NCI-H345 (cell line): ENCODE data around the gene TBCK.
"Not testable (repeated sequence)": the region's sequence is repeated elsewhere in the genome, so short reads cannot be mapped to it uniquely, and the experiment has no call there.

ENCODE experiments used
- DNase-seq: peaks from one replicate; lab custom pipeline; 2025; lab: John Stamatoyannopoulos, UW

The TBCK gene

GRCh38 chr4:106116025-106116424 lies 200.0 kb downstream of the TBCK start:
- no peak for DNase-seq

GRCh38 chr4:106114270-106114669 lies 201.7 kb downstream of the TBCK start:
- DNase-seq = no peak

DNA sequence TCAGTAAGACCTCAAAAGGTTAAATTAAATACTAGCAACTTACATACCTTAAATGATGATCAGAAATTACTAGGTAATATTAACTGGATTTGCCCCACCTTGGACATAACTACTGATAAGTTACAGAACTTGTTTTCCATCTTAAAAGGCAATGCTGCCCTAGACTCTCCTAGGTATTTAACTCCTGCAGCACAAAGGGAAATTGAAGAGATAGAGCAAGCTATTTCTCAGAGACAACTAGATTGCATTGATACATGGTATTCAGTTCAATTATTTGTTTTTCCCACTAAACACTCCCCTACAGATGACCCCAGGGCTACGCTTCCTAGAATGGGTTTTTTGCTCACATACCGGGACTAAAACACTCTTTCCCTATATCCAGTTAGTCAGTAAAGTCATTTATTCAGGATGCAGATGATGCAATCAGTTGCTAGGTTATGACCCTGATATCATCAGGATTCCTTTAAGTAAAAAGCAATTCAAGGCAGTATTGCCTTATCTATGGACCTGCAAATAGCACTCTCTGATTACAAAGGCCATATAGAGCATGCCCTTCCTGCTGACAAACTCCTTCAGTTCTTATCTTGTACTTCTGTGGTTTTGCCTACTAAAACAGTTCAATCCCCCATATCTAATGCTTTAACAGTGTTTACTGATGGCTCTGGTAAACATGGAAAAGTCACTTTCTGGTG lies 204.1 kb downstream of the TBCK start:
- not testable (repeated sequence) for DNase-seq

- no peak for DNase-seq
Observed at GRCh38 chr4:106109929-106110328, 206.1 kb downstream of the TBCK start.

DNA sequence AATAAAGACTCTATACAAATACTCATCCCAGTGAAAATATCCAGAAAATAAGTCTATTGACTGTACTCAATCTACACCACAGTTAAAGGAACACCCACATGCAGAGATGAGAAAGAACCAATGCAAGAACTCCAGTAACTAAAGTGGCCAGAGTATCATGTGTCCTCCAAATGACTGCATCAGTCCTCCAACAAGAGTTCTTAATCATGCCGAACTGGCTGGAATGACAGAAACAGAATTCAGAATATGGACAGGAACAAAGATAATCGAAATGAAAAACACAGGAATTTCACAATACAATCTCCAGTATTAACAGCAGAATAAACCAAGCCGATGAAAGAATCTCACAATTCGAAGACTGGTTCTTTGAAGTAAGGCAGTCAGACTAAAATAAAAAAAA lies 210.3 kb downstream of the TBCK start:
- no peak for DNase-seq

- DNase-seq = no peak
Observed at GRCh38 chr4:106104276-106104675, 211.7 kb downstream of the TBCK start.

DNA sequence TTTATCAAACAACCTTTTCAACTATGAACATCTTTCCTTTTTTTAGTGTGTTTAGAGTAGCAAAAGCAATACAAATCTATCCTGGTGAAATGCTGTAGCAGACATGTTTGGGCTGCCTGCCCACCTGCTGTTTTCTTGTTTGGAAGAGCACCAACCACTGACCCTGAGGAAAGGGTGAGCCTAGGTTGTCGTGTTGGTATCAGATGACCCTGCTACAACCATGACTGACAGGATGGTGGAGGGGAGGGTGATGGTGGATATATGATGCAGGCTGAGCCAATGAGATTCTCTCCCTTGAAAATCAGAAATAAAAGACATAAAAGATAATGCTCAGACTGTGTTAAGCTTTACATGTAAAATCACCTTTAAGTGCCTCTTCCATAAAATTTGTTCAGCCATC lies 219.6 kb downstream of the TBCK start:
- DNase-seq = no peak

DNA sequence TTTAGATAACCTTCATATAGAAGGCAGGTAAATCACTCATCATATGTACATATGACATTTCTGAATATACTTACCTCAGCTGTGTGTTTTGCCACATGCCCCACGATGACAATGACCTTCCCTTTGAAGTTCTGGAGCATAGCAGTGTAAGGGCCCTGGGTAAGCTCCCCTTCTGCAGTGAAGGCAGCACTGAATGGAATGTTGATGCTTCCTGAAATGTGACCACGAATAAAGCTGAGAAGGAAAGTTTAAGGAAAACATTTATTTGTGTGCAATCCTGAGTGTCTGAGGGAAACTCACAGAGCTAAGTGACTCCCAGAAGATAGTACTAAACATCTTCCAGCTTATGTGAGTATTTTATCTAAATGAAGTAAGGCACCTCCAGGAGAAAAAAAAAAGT lies 220.6 kb downstream of the TBCK start:
- no peak for DNase-seq

- no peak for DNase-seq
Observed at GRCh38 chr4:106092361-106093040, 223.5 kb downstream of the TBCK start.

DNA sequence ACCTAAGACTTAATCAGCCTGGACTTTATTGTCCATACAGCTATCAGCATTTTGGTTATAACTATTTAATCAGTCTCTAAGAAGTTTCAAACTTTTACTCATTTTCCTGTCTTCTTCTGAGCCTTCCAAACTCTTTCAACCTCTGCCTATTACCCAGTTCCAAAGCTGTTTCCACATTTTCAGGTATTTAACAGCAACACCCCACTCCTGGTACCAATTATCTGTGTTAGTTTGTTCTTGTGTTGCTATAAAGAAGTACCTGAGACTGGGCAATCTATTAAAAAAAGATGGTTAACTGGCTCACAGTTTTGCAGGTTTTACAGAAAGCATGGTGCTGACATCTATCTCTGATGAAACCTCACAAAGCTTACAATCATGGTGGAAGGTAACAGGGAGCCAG lies 225.2 kb downstream of the TBCK start:
- no peak for DNase-seq

DNA sequence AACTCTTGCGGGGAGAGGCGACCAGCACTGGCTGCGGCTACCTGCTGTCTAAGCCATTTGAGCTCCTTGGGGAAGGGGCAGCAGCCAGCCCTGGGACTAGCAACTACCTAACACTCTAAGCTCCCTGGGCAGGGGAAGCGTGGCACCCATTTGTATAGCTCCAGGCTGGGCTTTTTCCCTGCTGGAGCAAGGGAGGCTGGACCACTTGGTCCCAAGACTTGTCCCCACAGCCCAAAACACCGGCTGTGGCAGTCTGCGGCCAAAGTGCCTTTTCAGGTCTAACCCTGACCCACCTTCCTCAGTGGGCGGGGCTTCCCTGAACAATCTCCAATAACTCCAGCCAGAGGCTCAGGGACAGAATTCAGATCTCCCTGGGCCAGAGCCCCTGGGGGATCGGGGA lies 232.9 kb downstream of the TBCK start:
- no peak for DNase-seq

DNA sequence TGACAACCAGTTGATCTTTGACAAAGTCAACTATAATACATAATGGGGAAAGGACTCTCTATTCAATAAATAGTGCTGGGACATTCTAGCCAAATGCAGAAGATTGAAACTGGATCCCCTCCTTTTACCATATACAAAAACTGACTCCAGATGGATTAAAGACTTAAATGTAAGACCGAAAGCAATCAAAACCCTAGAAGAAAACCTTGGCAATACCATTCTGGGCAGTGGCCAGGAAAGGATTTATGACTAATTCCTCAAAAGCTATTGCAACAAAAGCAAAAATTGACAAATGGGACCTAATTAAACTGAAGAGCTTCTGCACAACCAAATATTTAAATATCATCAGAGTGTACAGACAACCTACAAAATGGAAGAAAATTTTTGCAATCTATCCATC lies 235.6 kb downstream of the TBCK start:
- no peak for DNase-seq

- DNase-seq = no peak
Observed at GRCh38 chr4:106079616-106080015, 236.4 kb downstream of the TBCK start.

- no peak for DNase-seq
Observed at GRCh38 chr4:106065018-106065417, 251.0 kb downstream of the TBCK start.

DNA sequence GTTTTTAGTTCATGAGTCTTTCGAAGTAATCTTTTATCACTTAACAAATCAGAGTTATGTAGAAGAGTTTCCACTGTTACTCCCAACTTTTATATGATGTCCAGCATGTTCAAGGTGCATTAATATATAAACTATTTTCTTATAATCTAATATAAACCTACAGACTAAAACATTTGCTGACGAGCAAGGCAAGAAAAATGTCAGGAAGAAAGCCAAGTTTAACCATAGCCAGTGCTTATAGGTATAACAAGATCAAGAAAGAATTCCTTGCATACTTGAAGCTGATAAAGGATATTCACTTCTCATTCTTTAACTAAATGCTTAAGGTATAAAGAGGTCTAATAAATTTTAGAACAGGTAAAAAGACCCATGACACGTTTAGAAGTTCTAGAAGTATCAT lies 253.0 kb downstream of the TBCK start:
- no peak for DNase-seq

GRCh38 chr4:106062452-106062875 lies 253.5 kb downstream of the TBCK start:
- no peak for DNase-seq

DNA sequence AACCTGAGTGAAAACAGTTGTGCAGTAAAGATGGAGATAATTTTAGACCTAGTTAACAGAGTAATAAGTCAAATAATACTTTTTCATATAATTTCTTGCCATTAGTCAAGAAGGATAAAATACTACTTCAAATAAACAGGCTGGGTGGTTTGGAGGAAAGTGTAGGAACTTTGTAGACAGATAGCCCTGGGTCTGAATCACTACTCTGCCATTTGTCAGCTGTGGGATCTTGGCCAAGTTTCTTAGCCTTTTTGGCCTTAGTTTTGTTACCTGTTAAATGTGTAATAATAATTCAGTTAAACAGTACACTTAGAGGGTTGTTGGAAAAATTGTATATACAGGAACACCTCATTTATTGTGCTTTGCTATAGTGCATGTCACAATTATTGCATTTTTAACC lies 257.1 kb downstream of the TBCK start:
- no peak for DNase-seq

DNA sequence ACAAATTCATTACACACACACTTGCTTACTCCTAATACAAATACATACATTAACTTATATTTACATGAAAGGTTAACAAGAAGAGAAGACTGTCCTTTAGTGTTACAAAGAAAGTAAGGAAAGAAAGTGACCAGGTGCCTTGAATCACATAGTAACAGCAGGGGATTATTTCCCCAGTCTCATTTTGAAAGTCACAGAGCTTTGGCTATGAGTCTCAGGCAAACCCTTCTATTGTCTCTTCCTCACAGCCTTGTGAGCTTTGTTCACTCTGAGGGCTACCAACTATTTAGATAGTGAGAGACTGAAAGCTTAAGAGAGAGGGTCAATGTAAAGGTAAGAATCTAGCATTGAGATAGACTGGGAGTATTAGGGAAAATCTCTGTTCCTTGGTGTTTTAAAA lies 259.1 kb downstream of the TBCK start:
- no peak for DNase-seq

DNA sequence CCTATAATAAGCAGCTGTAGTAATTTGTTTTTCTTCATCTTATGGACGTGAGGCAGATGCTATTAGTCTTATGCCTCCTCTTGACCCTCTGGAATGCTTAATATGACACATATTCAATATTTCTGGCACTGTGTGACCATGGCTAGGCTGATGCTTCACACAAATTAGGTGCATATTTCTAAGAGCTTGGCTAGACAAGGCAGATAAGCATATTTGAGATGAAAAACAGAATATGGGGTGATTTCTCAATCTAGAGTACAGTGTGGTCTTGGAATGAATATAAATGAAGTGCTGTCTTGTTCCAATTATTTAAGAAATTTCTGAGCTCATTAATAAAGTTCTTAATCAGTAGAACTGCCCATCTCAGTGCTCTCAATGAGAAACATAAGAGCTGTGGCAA lies 264.5 kb downstream of the TBCK start:
- DNase-seq = no peak

DNA sequence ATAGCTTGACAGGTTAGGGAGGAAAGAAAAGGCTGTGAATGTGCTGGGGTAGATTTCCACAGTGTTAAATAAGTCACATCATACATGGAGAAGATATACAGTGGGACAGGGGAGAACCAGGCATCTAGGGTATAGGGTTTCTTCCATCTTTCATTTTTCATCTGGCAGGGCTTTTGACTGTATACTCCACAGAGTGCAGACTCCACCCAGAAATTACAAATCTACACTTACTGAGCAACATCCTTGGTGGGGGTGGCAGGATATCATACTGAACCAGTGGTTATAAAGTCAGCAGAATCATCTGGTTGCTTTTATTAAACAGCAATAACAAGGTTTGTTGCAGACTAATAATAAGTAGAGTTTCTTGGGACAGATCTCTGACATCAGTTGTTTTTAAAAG lies 266.5 kb downstream of the TBCK start:
- no peak for DNase-seq

- DNase-seq = no peak
Observed at GRCh38 chr4:106048250-106048971, 267.6 kb downstream of the TBCK start.

GRCh38 chr4:106046083-106046482 lies 269.9 kb downstream of the TBCK start:
- DNase-seq = no peak

DNA sequence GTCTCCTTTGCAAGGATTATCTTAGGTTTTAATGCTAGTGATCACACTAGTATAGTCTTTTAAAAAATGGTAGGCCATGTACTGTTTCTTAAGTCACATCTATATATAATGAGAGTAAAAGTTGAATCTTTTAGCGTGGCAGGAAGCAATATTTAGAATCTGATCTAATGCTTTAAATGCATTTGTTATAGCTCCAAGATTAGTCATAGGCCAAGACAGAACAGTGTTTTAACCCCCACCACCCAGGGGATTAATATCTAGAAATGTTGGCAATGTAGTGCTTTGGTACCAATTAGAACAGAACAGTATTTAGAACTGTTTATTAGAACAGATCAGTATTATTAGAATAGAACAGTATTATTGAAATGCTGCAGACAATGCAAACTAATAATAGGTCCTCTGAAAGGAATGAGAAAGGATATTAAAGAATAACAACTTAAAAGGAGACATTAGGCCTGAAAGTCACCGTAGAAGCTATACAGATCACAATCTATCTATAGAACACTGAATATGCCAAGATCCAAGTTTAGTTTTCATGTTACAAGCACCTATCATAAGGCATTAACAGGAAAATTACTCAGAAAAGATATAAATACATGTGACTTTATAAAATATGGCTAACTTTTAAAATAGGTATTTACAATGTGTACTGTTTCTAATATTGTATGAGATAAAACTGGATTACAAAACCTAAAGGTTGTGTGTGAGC lies 274.6 kb downstream of the TBCK start:
- DNase-seq = no peak
